Gastroesophageal sphincter (tissue), 3 donors: ENCODE measurements around the gene CYSLTR2.

Source experiments
- EP300 ChIP-seq: sonication (generic); formaldehyde crosslinking; IDR thresholded peaks from one replicate; pipeline ENCODE4 v1.6.1; 2017; ENCODE audit warnings: antibody characterized with exemption, mild to moderate bottlenecking
- POLR2A ChIP-seq, 2 donors: fragments of 450-650 bp; IDR thresholded peaks; one replicate each; pipeline ENCODE4 v1.6.1; 2017; ENCODE audit warnings: antibody characterized with exemption in 2 of 2, mild to moderate bottlenecking in 2 of 2, moderate library complexity in 1 of 2
- TF ChIP-seq, protein P1 (sequence below), 4 experiments: fragments of 200-600 bp in 2 of 4; fragments of 450-650 bp in 2 of 4; sonication (generic) in 1 of 4; IDR thresholded peaks; one replicate each; pipeline ENCODE4 v1.5.1; 2017 to 2019; ENCODE audit warnings: antibody characterized with exemption in 4 of 4, mild to moderate bottlenecking in 2 of 4, moderate library complexity in 2 of 4

DNA sequence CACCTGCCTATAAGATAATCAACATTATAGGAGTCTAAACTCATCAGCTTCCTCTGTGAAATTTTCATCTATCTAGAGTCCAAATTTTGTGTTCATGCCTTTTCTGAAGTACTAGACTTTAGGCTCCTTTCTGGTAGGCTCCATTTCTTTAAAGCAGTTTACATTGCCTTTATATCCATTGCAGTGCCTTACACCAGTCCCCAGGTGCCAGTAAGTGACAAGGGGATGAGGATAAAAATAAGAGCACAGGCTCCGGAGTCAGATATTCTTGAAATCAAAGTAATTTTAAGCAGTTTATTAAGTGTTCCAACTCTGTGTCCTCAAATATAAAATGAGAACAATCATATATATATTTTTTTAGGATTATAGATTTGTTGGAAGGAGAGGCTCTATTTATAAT is 10.6 kb upstream of the CYSLTR2 start:
- no peak for TF ChIP-seq EP300
- TF ChIP-seq POLR2A (IDR thresholded peaks at IDR 0.05) = no peak
- TF ChIP-seq, protein P1, sequence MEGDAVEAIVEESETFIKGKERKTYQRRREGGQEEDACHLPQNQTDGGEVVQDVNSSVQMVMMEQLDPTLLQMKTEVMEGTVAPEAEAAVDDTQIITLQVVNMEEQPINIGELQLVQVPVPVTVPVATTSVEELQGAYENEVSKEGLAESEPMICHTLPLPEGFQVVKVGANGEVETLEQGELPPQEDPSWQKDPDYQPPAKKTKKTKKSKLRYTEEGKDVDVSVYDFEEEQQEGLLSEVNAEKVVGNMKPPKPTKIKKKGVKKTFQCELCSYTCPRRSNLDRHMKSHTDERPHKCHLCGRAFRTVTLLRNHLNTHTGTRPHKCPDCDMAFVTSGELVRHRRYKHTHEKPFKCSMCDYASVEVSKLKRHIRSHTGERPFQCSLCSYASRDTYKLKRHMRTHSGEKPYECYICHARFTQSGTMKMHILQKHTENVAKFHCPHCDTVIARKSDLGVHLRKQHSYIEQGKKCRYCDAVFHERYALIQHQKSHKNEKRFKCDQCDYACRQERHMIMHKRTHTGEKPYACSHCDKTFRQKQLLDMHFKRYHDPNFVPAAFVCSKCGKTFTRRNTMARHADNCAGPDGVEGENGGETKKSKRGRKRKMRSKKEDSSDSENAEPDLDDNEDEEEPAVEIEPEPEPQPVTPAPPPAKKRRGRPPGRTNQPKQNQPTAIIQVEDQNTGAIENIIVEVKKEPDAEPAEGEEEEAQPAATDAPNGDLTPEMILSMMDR (IDR thresholded peaks at IDR 0.05) = no peak
